K562 (cell line): ENCODE data around the gene NAA40. TPM values are rescaled to one million over a fixed set of nuclear protein-coding genes. Genes with fewer than 3 reads are reported as not detected.
A peak's percentile ranks its signal among the peaks of the same experiment; 100 is the strongest.

Experiments
- CHD2 ChIP-seq: IDR thresholded peaks from 2 replicates; pipeline ENCODE4 v1.6.1; 2011; ENCODE audit warnings: low read depth, low read length
- CREM ChIP-seq: IDR thresholded peaks from 2 replicates; pipeline ENCODE4 v1.6.1; 2014; ENCODE audit warnings: antibody characterized with exemption, low read depth
- CSDE1 ChIP-seq, 2 experiments: fragments of 450-650 bp; IDR thresholded peaks; 2 replicates each; pipeline ENCODE4 v1.6.1; 2016; ENCODE audit warnings: mild to moderate bottlenecking in 1 of 2
- EGR1 ChIP-seq: fragments of 450-650 bp; conservative IDR thresholded peaks from 2 replicates; pipeline ENCODE4 v1.6.1; 2017; ENCODE audit warnings: mild to moderate bottlenecking
- KDM5B ChIP-seq: fragments of 200-600 bp; sonication (generic); IDR thresholded peaks from 2 replicates; pipeline ENCODE4 v1.6.1; 2012; ENCODE audit warnings: low read depth, mild to moderate bottlenecking, moderate library complexity, low read length, control low read depth, inconsistent platforms; ENCODE audit not compliant: insufficient replicate concordance
- MAZ ChIP-seq, 2 experiments: fragments of 450-650 bp in 1 of 2; sonication (generic) in 1 of 2; formaldehyde crosslinking; IDR thresholded peaks in 1 of 2; conservative IDR thresholded peaks in 1 of 2; 2 replicates each; pipeline versions ENCODE4 v1.4.0 to v1.5.0; 2020; ENCODE audit warnings: mild to moderate bottlenecking in 1 of 2, missing genetic modification reagents in 1 of 2
- MYC ChIP-seq, 2 experiments: fragments of 250-450 bp in 1 of 2; sonication (Bioruptor Pico) in 1 of 2; IDR thresholded peaks; 2 replicates each; pipeline versions ENCODE4 v1.5.1 to v1.6.1; 2012 to 2021; ENCODE audit warnings: low read depth in 2 of 2, borderline replicate concordance in 1 of 2, improper control_type of control experiment in 1 of 2, low read length in 1 of 2, mild to moderate bottlenecking in 1 of 2, moderate library complexity in 1 of 2
- NEUROD1 ChIP-seq: fragments of 150-350 bp; IDR thresholded peaks from 2 replicates; pipeline ENCODE4 v1.6.1; 2014; ENCODE audit warnings: borderline replicate concordance, low read length, low read depth; ENCODE audit not compliant: partially characterized antibody
- POLR2G ChIP-seq: fragments of 200-400 bp; formaldehyde crosslinking; IDR thresholded peaks from 2 replicates; pipeline ENCODE4 v1.6.1; 2017; ENCODE audit warnings: low read depth, mild to moderate bottlenecking, antibody characterized with exemption, low read length, moderate library complexity
- RBFOX2 ChIP-seq: fragments of 200-400 bp; formaldehyde crosslinking; IDR thresholded peaks from 2 replicates; pipeline ENCODE4 v1.6.1; 2017; ENCODE audit warnings: low read depth, mild to moderate bottlenecking, low read length, moderate library complexity
- RBM25 ChIP-seq: fragments of 200-400 bp; formaldehyde crosslinking; IDR thresholded peaks from 2 replicates; pipeline ENCODE4 v1.6.1; 2018; ENCODE audit warnings: low read length, low read depth, moderate library complexity; ENCODE audit not compliant: severe bottlenecking
- RCOR1 ChIP-seq, 2 experiments: IDR thresholded peaks; 2 replicates each; pipeline ENCODE4 v1.6.1; 2012; ENCODE audit warnings: low read depth in 2 of 2, low read length in 2 of 2, borderline replicate concordance in 1 of 2, improper control_type of control experiment in 1 of 2
- RNF2 ChIP-seq: sonication (generic); IDR thresholded peaks from 2 replicates; pipeline ENCODE4 v1.6.1; 2016
- SIN3A ChIP-seq, 2 experiments: fragments of 150-350 bp in 1 of 2; IDR thresholded peaks; 2 replicates each; pipeline ENCODE4 v1.6.1; 2011 to 2016; ENCODE audit warnings: borderline replicate concordance in 2 of 2, low read depth in 2 of 2, low read length in 2 of 2, mild to moderate bottlenecking in 2 of 2, moderate library complexity in 2 of 2; ENCODE audit not compliant: control insufficient read depth in 1 of 2
- TCF7L2 ChIP-seq: fragments of 150-350 bp; IDR thresholded peaks from 2 replicates; pipeline ENCODE4 v1.6.1; 2016; ENCODE audit warnings: low read depth, mild to moderate bottlenecking, low read length, moderate library complexity
- U2AF2 ChIP-seq: fragments of 200-400 bp; formaldehyde crosslinking; optimal IDR thresholded peaks from 2 replicates; pipeline ENCODE3; 2017; ENCODE audit warnings: low read depth, mild to moderate bottlenecking, low read length
- YBX1 ChIP-seq: fragments of 450-650 bp; IDR thresholded peaks from 2 replicates; pipeline ENCODE4 v1.7.1; 2016; ENCODE audit warnings: mild to moderate bottlenecking
- ZBTB7A ChIP-seq: IDR thresholded peaks from 2 replicates; pipeline ENCODE4 v1.6.1; 2011; ENCODE audit warnings: low read depth, mild to moderate bottlenecking, low read length, moderate library complexity, borderline replicate concordance; ENCODE audit not compliant: control insufficient read depth
- ZNF436 ChIP-seq: fragments of 250-450, 450-650 bp; sonication (Bioruptor Pico); formaldehyde crosslinking; IDR thresholded peaks from 2 replicates; pipeline ENCODE4 v1.7.0; 2020; ENCODE audit warnings: mild to moderate bottlenecking
- polyA plus RNA-seq, 8 experiments: library from polyadenylated mRNA; depleted of rRNA in 4 of 8; stranded (reverse) in 5 of 8; unstranded in 3 of 8; fragments of >200 nt; fragmentation: Nextera tagmentation in 2 of 8; fragmentation: Illumina TruSeq in 1 of 8; extraction: Ambion mirVana in 2 of 8; extraction: Trizol in 1 of 8; gene quantifications; 2 replicates each; pipeline versions ENCODE4 v1.2.1 to v1.2.3, GENCODE V29; 2011 to 2014; ENCODE audit warnings: inconsistent platforms in 1 of 8, missing spikeins in 1 of 8
- total RNA-seq, 7 experiments: library from RNA; depleted of rRNA in 6 of 7; stranded (reverse); fragments of >200 nt in 6 of 7; fragmentation: Illumina TruSeq in 2 of 7; extraction: Trizol in 2 of 7; gene quantifications; 2 replicates each; pipeline versions ENCODE4 v1.2.1 to v1.2.3, GENCODE V29; 2011 to 2021; ENCODE audit warnings: low replicate concordance in 1 of 7
- TF ChIP-seq, protein P1 (sequence below): sonication (generic); formaldehyde crosslinking; IDR thresholded peaks from 2 replicates; pipeline ENCODE4 v1.8.0; 2022; ENCODE audit warnings: mild to moderate bottlenecking, missing genetic modification reagents

Gene NAA40
- total and polyA plus RNA-seq, 9 of the 15 experiments (the other 6 are each of a cell fraction or from before 2014, with no cell fraction given), result 6.2 to 39.0 (median 23.1) TPM

DNA sequence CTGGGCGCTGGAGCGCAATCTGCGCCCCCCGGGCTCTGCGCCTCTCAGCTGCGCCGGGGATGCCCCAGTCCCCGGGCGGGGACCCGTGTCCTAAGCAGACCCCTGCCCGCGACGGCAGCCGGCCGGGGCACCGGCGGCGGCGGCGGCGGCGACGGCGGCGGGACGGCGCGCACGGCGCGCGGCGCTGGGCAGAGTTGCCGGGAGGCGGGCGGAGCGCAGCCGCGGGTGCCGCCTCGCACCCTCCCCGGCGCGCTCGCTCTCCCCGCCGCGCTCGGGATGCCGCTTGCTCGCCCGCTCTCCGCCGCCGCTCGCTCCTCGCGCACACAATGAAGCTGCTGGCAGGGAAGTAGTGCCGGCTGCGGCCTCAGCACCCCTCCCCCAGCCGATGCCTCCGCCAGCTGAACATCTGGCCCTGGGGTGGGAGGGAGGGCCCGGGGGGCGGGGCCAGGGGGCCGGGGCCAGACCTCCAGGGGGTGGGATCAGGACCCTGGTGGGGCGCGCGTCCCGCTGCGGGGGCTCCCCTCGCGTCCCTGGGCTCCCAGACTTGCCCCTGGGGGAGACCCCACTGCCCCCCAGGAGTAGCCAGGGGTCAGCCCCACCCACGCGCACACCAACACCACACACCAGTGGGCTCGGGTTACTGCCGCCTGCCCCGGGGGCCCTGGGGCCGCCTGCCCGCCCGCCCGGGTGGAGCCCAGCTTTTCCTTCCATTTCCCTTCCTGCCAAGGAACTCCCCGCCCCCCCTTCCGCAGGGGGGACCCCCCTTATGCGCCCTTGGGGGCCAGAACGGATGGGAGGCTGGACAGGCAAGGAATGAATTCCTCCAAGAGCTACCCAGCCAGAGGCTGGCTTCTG is 21.7 kb upstream of the NAA40 start, which contains the start of gene RCOR2 (continued):
- TF ChIP-seq, protein P1, sequence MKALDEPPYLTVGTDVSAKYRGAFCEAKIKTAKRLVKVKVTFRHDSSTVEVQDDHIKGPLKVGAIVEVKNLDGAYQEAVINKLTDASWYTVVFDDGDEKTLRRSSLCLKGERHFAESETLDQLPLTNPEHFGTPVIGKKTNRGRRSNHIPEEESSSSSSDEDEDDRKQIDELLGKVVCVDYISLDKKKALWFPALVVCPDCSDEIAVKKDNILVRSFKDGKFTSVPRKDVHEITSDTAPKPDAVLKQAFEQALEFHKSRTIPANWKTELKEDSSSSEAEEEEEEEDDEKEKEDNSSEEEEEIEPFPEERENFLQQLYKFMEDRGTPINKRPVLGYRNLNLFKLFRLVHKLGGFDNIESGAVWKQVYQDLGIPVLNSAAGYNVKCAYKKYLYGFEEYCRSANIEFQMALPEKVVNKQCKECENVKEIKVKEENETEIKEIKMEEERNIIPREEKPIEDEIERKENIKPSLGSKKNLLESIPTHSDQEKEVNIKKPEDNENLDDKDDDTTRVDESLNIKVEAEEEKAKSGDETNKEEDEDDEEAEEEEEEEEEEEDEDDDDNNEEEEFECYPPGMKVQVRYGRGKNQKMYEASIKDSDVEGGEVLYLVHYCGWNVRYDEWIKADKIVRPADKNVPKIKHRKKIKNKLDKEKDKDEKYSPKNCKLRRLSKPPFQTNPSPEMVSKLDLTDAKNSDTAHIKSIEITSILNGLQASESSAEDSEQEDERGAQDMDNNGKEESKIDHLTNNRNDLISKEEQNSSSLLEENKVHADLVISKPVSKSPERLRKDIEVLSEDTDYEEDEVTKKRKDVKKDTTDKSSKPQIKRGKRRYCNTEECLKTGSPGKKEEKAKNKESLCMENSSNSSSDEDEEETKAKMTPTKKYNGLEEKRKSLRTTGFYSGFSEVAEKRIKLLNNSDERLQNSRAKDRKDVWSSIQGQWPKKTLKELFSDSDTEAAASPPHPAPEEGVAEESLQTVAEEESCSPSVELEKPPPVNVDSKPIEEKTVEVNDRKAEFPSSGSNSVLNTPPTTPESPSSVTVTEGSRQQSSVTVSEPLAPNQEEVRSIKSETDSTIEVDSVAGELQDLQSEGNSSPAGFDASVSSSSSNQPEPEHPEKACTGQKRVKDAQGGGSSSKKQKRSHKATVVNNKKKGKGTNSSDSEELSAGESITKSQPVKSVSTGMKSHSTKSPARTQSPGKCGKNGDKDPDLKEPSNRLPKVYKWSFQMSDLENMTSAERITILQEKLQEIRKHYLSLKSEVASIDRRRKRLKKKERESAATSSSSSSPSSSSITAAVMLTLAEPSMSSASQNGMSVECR (CRISPR knock-in tag), result peak; percentile 52; the same call in 1 of the 2 replicates
- TF ChIP-seq CHD2 (peak; percentile 76), RBM25 (no peak), U2AF2 (no peak), KDM5B (peak; percentile 24), MYC (IDR thresholded peaks at IDR 0.05; ENCODE audit: low read depth, low read length) (0 out of 2 replicates have a peak, but pooled peaks have one; percentile 10), MYC (CRISPR knock-in tag; IDR thresholded peaks at IDR 0.05; ENCODE audit: borderline replicate concordance, low read depth) (no peak), TCF7L2 (no peak), ZNF436 (CRISPR knock-in tag) (no peak), ZBTB7A (peak; percentile 87), MAZ (CRISPR knock-in tag; conservative IDR thresholded peaks at IDR 0.05 in 1 of 2, IDR thresholded peaks at IDR 0.05 in 1 of 2) (peak in 1 of 2 experiments; percentile 11; a peak in 1 of 4 replicates), RNF2 (no peak), YBX1 (no peak), RCOR1 (IDR thresholded peaks at IDR 0.05; ENCODE audit: borderline replicate concordance in 1 of 2, low read depth in 2 of 2, low read length in 2 of 2) (peak in 1 of 2 experiments; percentile 19; a peak in 1 of 4 replicates), EGR1 (peak; percentile 63; the same call in 1 of the 2 replicates), POLR2G (peak; percentile 60; the same call in 1 of the 2 replicates), RBFOX2 (peak; percentile 14), NEUROD1 (peak; percentile 10), CREM (peak; percentile 22; the same call in 1 of the 2 replicates), CSDE1 (IDR thresholded peaks at IDR 0.05) (no peak), SIN3A (IDR thresholded peaks at IDR 0.05; ENCODE audit: borderline replicate concordance in 2 of 2, control insufficient read depth in 1 of 2, low read depth in 2 of 2, low read length in 2 of 2) (peak in 1 of 2 experiments; percentile 51; a peak in 1 of 4 replicates)
